DMS153 treated with DMSO at 0.1 percent for 48 hours (cell line): ENCODE data around the gene TMEM11.

Experiments
- DNase-seq: peaks from one replicate; lab custom pipeline; 2025; ENCODE audit not compliant: unreplicated experiment; lab: John Stamatoyannopoulos, UW

The TMEM11 gene

GRCh38 chr17:21163101-21163500 lies 50.9 kb downstream of the TMEM11 start:
- no peak for DNase-seq

- no peak for DNase-seq
Measured at GRCh38 chr17:21162394-21162775, 51.6 kb downstream of the TMEM11 start.

- DNase-seq = no peak
Measured at GRCh38 chr17:21161498-21162393, 52.2 kb downstream of the TMEM11 start.

- DNase-seq = no peak
Measured at GRCh38 chr17:21160401-21160800, 53.6 kb downstream of the TMEM11 start.

GRCh38 chr17:21157586-21158370 lies 56.2 kb downstream of the TMEM11 start:
- no peak for DNase-seq

- DNase-seq = no peak
Measured at GRCh38 chr17:21152731-21153130, 61.2 kb downstream of the TMEM11 start.

- DNase-seq = no peak
Measured at GRCh38 chr17:21149621-21150020, 64.3 kb downstream of the TMEM11 start.
